Measurements from ENCODE around the gene PTCH1. TPM values are rescaled to one million over a fixed set of nuclear protein-coding genes. Genes with fewer than 3 reads are reported as not detected.

Gene PTCH1
- total RNA-seq, 2 experiments from 2014 or later: 15.8 to 17.0 TPM

GRCh38 chr9:95447660-95448420 is 68.9 kb downstream of the PTCH1 start:
- Mint-ChIP-seq H3K27ac (no peak overlapping the region), H3K4me1 (ENCODE audit: low read depth) (no peaks in the 10 kb centered on the region), H3K4me3 (no peak overlapping the region), H3K9me3 (no peaks in the 10 kb centered on the region), H3K36me3 (ENCODE audit: low read depth) (peaks cover 74% of the 10 kb centered on the region), H3K27me3 (no peaks in the 10 kb centered on the region)
- Histone ChIP-seq H3K36me3 (ENCODE audit: insufficient read depth, low read length) (peaks cover 39% of the 10 kb centered on the region), H3K4me1 (ENCODE audit: insufficient read depth, low read length) (no peaks in the 10 kb centered on the region), H3K4me3 (ENCODE audit: low read length) (no peak overlapping the region), H3K9me3 (ENCODE audit: control insufficient read depth in 1 of 2, insufficient read depth in 1 of 2, low read length in 2 of 2) (no peaks in the 10 kb centered on the region), H3K27ac (ENCODE audit: low read depth in 1 of 2, low read length in 2 of 2) (no peak overlapping the region), H3K27me3 (ENCODE audit: control insufficient read depth in 1 of 2, insufficient read depth in 2 of 2, low read length in 2 of 2) (no peaks in the 10 kb centered on the region)
- ATAC-seq (ENCODE audit: poor library complexity): no peak
- DNase-seq: no peak
- intact Hi-C loops (cut with DNase I, micrococcal nuclease): no loop called here
- TF ChIP-seq, protein P1, sequence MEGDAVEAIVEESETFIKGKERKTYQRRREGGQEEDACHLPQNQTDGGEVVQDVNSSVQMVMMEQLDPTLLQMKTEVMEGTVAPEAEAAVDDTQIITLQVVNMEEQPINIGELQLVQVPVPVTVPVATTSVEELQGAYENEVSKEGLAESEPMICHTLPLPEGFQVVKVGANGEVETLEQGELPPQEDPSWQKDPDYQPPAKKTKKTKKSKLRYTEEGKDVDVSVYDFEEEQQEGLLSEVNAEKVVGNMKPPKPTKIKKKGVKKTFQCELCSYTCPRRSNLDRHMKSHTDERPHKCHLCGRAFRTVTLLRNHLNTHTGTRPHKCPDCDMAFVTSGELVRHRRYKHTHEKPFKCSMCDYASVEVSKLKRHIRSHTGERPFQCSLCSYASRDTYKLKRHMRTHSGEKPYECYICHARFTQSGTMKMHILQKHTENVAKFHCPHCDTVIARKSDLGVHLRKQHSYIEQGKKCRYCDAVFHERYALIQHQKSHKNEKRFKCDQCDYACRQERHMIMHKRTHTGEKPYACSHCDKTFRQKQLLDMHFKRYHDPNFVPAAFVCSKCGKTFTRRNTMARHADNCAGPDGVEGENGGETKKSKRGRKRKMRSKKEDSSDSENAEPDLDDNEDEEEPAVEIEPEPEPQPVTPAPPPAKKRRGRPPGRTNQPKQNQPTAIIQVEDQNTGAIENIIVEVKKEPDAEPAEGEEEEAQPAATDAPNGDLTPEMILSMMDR (IDR thresholded peaks at IDR 0.05): no peak
- ChIA-PET POLR2A (no interaction called here), CTCF (no interaction called here)

DNA sequence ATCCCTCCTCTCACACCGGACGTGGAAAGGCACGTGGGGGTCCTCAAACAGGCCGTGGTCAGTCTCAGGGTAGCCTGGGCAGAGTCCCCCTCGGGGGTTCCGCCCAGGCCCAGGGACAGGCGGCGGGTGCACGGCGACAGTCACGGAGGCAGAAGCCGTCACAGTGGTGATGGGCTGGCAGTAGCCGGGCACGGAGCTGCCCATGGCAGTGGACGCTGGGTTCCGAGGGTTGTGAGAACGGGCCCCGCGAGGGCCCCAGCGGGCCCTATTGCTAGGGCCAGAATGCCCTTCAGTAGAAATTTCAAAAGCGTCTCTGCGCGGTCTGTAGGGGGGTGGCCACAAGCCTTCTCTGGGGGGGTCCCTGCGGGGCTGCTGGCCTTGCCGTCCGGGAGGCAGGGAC is 69.8 kb downstream of the PTCH1 start:
- CTCF ChIA-PET: no interaction called here

GRCh38 chr9:95446259-95446658 is 70.5 kb downstream of the PTCH1 start:
- H3K36me3 Mint-ChIP-seq (ENCODE audit: low read depth): peaks cover 59% of the 10 kb centered on the region
- Histone ChIP-seq H3K4me1 (ENCODE audit: insufficient read depth, low read length) (no peaks in the 10 kb centered on the region), H3K9me3 (ENCODE audit: control insufficient read depth in 1 of 2, insufficient read depth in 1 of 2, low read length in 2 of 2) (no peaks in the 10 kb centered on the region), H3K4me3 (ENCODE audit: low read length) (no peak overlapping the region), H3K36me3 (ENCODE audit: insufficient read depth, low read length) (peaks cover 28% of the 10 kb centered on the region), H3K27me3 (ENCODE audit: control insufficient read depth in 1 of 2, insufficient read depth in 2 of 2, low read length in 2 of 2) (no peaks in the 10 kb centered on the region), H3K27ac (ENCODE audit: low read depth in 1 of 2, low read length in 2 of 2) (no peak overlapping the region)
- H3K27ac Mint-ChIP-seq: no peak overlapping the region
- no peaks in the 10 kb centered on the region for H3K27me3 Mint-ChIP-seq
- TF ChIP-seq, protein P1 (IDR thresholded peaks at IDR 0.05): no peak
- no peak overlapping the region for H3K4me3 Mint-ChIP-seq
- intact Hi-C loops (cut with DNase I, micrococcal nuclease): no loop called here
- ChIA-PET CTCF (no interaction called here), POLR2A (no interaction called here)
- ATAC-seq (ENCODE audit: poor library complexity) (no peak), DNase-seq (no peak)
- no peaks in the 10 kb centered on the region for H3K9me3 Mint-ChIP-seq
- no peaks in the 10 kb centered on the region for H3K4me1 Mint-ChIP-seq (ENCODE audit: low read depth)

More for the DNA sequence above, 69.8 kb downstream of the PTCH1 start:
- no peak overlapping the region for H3K27ac Mint-ChIP-seq
- peaks cover 35% of the 10 kb centered on the region for H3K36me3 ChIP-seq (ENCODE audit: insufficient read depth, low read length)
- intact Hi-C loops (cut with DNase I, micrococcal nuclease): no loop called here
- no peak overlapping the region for H3K27ac ChIP-seq (ENCODE audit: low read depth in 1 of 2, low read length in 2 of 2)
- no peak overlapping the region for H3K4me3 ChIP-seq (ENCODE audit: low read length)
- H3K4me1 ChIP-seq (ENCODE audit: insufficient read depth, low read length): no peaks in the 10 kb centered on the region
- no peaks in the 10 kb centered on the region for H3K4me1 Mint-ChIP-seq (ENCODE audit: low read depth)
- H3K4me3 Mint-ChIP-seq: no peak overlapping the region
- no peaks in the 10 kb centered on the region for H3K27me3 Mint-ChIP-seq
- no peaks in the 10 kb centered on the region for H3K9me3 ChIP-seq (ENCODE audit: control insufficient read depth in 1 of 2, insufficient read depth in 1 of 2, low read length in 2 of 2)
- H3K9me3 Mint-ChIP-seq: no peaks in the 10 kb centered on the region
- ATAC-seq (ENCODE audit: poor library complexity) (no peak), DNase-seq (no peak)
- H3K36me3 Mint-ChIP-seq (ENCODE audit: low read depth): peaks cover 66% of the 10 kb centered on the region
- H3K27me3 ChIP-seq (ENCODE audit: control insufficient read depth in 1 of 2, insufficient read depth in 2 of 2, low read length in 2 of 2): no peaks in the 10 kb centered on the region
- POLR2A ChIA-PET: no interaction called here
- TF ChIP-seq, protein P1 (IDR thresholded peaks at IDR 0.05): no peak

Measured in CD4-positive, alpha-beta T cell (primary cell).